NCI-H446 treated with DMSO at 0.1 percent for 48 hours (cell line): Measurements from ENCODE around the gene ABCD2.
"Not testable (repeated sequence)": the region's sequence is repeated elsewhere in the genome, so short reads cannot be mapped to it uniquely, and the experiment has no call there.

ENCODE experiments used
- DNase-seq: peaks from one replicate; lab custom pipeline; 2025; lab: John Stamatoyannopoulos, UW

Gene ABCD2

GRCh38 chr12:39612250-39612649, 7.4 kb downstream of the ABCD2 start:
- no peak for DNase-seq

GRCh38 chr12:39611818-39612217, 7.8 kb downstream of the ABCD2 start:
- no peak for DNase-seq

DNA sequence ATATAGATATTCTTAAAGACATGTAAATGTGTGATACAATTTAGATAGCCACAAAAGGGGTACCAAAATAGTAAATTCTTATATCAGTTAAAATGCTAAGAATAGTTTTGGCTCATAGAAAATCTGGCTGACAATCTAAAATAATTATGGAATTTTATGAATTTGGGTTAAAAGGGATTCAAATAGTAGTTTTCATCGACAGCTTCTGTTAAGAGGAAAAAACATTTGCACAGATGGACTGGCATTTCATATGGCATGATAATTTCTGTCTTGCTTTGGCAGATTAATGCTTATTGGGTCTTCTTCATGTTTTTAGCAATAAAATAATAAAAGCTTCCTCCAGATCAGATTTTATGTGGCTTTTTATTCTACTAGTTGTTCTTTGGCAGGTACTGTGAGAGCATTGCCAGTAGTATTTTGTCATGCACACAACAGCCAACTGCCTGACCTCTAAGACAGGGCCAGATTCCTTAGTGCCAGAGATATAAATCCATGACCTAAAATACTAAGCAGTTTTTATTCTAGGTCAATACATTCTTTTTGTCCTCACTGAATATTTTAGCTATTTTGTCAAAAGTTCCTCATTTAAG, 9.1 kb downstream of the ABCD2 start:
- peak; percentile 27 for DNase-seq

GRCh38 chr12:39606712-39607423, 12.7 kb downstream of the ABCD2 start:
- DNase-seq = no peak

DNA sequence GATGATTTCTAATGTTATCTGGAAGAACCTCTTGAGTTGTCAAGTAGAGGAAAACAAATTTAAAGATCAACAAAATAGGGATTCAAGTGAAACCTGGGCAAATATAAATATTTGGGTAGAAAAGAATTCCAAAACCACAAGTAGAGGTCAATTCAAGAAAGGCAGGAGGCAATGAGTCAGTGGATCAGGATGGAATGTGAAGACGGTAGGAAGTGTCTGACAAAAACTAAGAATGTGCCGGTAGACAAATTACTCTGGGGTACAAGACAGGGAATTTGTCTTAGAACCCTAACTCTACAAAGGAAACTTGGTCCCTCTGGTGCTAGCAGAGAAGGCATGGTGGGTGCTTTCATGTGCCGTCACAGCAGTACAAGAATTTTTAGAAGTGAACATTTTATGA, 13.6 kb downstream of the ABCD2 start:
- no peak for DNase-seq

- no peak for DNase-seq
Measured at GRCh38 chr12:39605501-39605900, 14.1 kb downstream of the ABCD2 start.

DNA sequence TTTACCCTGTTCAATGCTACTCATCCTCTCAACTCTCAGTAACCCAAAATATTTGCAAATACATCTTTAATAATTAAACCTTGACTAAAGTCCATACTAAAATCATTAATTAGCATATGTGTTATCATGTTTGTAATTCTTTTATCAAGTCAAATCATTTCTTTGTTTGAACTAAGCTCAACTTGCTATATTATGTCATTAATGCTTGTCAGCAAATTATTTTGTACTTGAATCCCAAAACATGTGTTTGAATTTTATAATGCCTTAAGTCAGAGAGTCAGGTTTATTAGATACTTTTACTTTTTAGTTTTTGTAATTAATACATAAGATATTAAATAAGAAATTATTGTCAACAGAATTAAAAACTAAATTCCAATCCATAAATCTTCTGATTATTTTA, 16.5 kb downstream of the ABCD2 start:
- no peak for DNase-seq

DNA sequence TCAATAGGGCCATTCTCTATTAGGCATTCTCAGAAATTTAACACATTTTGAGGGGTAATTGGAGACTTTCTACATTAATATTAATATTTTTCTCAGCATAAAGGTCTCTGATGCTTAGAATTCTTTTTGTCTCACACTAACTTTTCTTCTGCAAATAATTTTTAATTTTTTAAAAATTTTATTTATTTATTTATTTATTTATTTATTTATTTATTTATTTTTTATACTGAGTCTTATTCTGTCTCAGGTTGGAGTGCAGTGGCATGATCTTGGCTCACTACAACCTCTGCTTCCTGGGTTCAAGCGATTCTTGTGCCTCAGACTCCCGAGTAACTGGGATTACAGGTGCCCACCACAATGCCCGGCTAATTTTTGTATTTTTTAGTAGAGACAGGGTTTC, 17.7 kb downstream of the ABCD2 start:
- not testable (repeated sequence) for DNase-seq

GRCh38 chr12:39595928-39596327, 23.7 kb downstream of the ABCD2 start:
- no peak for DNase-seq

GRCh38 chr12:39592295-39592694, 27.3 kb downstream of the ABCD2 start:
- DNase-seq = no peak

GRCh38 chr12:39588348-39588747, 31.3 kb downstream of the ABCD2 start:
- DNase-seq = no peak

DNA sequence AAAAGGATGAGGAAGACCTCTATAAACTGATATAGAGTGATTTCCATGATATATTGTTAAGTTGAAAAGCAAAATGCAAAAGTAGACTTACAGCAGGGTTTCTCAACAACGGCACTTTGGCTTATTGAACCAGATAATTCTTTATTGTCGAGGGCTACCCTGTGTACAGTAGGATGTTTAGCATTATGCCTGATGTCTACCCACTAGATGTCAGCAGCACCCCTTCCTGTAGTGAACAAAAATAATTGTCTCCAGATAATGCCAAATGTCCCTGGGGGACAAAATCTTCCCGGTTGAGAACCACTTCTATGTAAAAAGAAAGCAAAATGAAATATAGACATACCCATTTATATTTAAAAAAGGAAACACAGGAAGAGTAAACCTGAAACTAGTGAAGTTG, 32.4 kb downstream of the ABCD2 start:
- DNase-seq = no peak

DNA sequence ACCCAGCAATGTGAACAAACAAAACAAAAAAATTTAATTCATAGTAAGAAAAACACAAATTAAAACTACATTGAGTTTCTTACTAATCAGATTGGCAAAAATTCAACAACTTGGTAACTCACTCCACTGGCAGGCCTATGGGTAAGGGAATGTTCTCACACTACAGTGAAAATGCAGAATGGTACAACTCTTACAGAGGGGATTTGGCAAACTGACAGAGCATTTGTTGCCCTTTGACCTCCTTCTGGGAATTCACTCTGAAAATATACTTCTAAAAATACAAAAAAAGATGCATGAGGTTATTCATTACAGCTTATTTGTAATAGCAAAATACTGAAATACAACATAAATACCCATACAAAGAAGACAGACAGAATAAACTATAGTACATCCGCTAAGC, 32.8 kb downstream of the ABCD2 start:
- no peak for DNase-seq

- DNase-seq = no peak
Measured at GRCh38 chr12:39581592-39581991, 38.0 kb downstream of the ABCD2 start.

GRCh38 chr12:39575498-39575875, 44.1 kb downstream of the ABCD2 start:
- DNase-seq = no peak

DNA sequence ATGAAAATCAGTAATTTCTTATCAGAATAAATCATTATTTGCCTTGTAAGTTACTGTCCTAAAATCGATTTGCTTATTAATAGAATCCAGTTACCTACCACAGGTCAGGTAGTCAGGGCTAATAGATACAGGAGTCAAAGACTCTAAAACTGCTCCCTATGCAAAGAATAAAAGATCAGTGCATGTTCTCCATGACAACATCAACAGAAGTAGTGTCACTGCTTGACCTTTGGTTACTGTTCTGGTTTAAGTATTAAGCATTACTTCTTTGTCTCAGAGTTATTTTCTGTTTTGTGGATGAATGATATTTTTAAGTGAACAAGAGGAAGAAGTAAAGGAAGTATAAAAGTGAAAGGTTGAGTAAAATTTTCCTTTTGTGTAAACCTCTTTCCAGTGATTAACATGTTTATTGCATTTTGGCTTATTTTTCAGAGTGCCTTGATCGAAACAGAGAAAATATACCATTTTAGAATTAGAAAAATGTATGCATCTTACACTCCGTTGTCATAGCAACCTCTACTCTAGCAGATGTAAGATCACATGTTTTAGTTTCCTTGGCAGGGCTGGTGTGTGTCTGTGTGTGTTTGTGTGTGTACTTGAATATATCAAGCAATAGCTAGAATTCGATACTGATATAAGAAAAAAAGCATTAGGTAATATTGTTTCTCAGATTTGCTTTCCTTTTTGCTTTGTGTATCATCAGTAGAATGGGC, 44.7 kb downstream of the ABCD2 start:
- no peak for DNase-seq

DNA sequence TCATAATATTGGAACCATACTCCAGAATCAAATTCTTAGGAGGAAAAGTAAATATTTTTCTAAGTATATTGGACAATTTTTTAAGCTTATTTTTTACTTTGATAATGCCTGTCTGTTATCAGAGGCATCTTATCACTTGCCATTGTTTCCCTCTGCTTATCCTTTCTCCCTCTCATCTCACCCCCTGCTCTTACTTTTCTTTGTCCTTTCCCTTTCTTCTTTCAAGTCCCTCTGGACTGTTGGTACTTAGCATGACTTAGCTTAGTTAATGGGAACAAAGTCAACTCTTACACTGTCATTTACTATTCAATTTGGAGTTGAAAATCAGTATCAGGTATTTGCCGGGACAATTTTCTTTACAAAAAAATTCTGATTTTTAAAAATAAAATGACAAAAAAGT, 45.2 kb downstream of the ABCD2 start:
- no peak for DNase-seq

- no peak for DNase-seq
Measured at GRCh38 chr12:39573971-39574370, 45.6 kb downstream of the ABCD2 start.

DNA sequence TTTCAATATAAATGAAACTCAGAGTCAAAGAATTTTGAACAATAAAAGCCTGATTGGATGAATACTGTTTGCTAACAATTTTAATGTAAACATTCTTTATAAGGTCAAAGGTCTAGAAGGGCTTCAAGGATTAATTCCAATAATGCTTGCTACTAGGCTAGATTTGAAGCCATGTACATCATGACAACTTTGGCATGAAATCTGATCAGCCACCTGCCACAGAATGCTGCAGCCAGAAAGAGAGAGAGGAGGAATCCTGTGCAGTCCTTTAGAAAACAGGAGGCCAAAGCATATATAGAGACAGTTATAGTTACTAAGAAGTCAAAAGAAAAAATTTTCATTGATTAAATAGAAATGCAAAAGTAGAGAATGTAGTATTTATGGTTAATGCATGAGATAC, 47.1 kb downstream of the ABCD2 start:
- peak; percentile 66 for DNase-seq

DNA sequence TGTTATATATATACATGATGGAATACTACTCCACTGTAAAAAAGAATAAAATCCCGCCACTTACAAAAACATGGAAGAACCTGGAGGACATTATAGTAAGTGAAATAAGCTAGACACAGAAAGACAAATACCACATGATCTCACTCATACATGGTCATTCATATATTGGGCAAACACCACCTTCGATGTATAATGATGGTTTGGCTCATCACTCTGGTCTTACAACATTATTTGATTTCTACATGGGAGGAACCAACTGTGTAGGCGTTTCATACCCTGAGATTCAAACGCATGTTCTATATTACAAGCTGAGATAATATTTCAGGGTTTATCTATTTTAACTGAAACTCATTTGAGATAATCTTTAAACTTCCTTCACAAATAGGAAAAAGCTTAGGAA, 48.3 kb downstream of the ABCD2 start:
- DNase-seq = no peak

- DNase-seq = no peak
Measured at GRCh38 chr12:39553476-39553875, 66.1 kb downstream of the ABCD2 start.

GRCh38 chr12:39544211-39544610, 75.4 kb downstream of the ABCD2 start:
- not testable (repeated sequence) for DNase-seq

DNA sequence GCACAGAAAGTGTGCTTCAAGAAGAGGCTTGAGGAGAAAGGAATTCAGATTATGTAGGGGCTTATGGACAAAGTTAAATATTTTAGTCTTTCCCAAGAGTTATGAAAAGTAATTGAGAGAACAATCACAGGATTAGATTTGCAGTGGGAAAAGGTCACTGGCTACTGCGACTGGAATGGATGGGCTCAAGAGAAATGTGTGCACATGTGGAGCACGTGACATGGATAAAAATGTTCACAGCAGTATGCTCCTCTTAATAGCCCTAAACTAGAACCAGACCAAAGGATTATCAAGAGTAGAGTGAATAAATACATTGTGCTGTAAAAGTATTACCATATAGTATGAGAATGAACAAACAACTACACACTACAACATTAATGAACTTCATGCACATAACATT, 78.1 kb downstream of the ABCD2 start:
- DNase-seq = no peak
